ENCODE data around the gene STING1.

- TF ChIP-seq CTCF (IDR thresholded peaks at IDR 0.05) (no peak), REST (IDR thresholded peaks at IDR 0.05; ENCODE audit: insufficient read depth in 1 of 2, low read depth in 2 of 2, low read length in 1 of 2) (no peak)
These were observed 35.4 kb downstream of the STING1 start for GRCh38 chr5:139446956-139447779.
